H1 (cell line): ENCODE data around the gene NKAIN2. TPM values are rescaled to one million over a fixed set of nuclear protein-coding genes. Genes with fewer than 3 reads are reported as not detected.

Experiments used
- CTCF ChIA-PET: fragments of 300-600 bp; sonication (Branson Sonifier 250); formaldehyde crosslinking; loops from one replicate; lab custom pipeline; 2021; ENCODE audit not compliant: partially characterized antibody; lab: Charles Lee
- POLR2A ChIA-PET: fragments of 300-600 bp; sonication (Branson Sonifier 250); formaldehyde crosslinking; loops from one replicate; lab custom pipeline; 2021; ENCODE audit warnings: inconsistent platforms; ENCODE audit not compliant: partially characterized antibody; lab: Charles Lee
- DNase-seq, 2 experiments: peaks; one replicate each; pipeline versions ENCODE4 v3.0.0 to v3.0.0-alpha.2; 2010 to 2022; ENCODE audit warnings: low spot score in 2 of 2, low read depth in 1 of 2, mixed read lengths in 1 of 2
- FAIRE-seq: peaks from 2 replicates; lab custom pipeline; 2011; peaks lifted over from hg19 to GRCh38; lab: Jason Lieb, UNC
- H2AFZ ChIP-seq: 2 replicates; pipeline ENCODE4 v1.8.1; 2012; ENCODE audit warnings: low read length, inconsistent platforms
- H2AK5ac ChIP-seq: 2 replicates; pipeline ENCODE4 v1.6.1; 2013; ENCODE audit warnings: low read depth, low read length
- H2BK120ac ChIP-seq: replicated peaks from 2 replicates; pipeline ENCODE3; 2013; ENCODE audit warnings: low read depth, low read length, inconsistent platforms
- H2BK12ac ChIP-seq: 2 replicates; pipeline ENCODE4 v1.6.1; 2013; ENCODE audit warnings: low read depth, low read length
- H2BK15ac ChIP-seq: 2 replicates; pipeline ENCODE4 v1.6.1; 2013; ENCODE audit warnings: low read length
- H2BK20ac ChIP-seq: 2 replicates; pipeline ENCODE4 v1.6.1; 2013; ENCODE audit warnings: low read length
- H2BK5ac ChIP-seq: 2 replicates; pipeline ENCODE4 v1.6.1; 2013; ENCODE audit warnings: low read depth, low read length
- H3K14ac ChIP-seq: 2 replicates; pipeline ENCODE4 v1.6.1; 2013; ENCODE audit warnings: inconsistent platforms; ENCODE audit not compliant: insufficient read length
- H3K18ac ChIP-seq: 2 replicates; pipeline ENCODE4 v1.6.1; 2013; ENCODE audit warnings: low read length; ENCODE audit errors: extremely low read depth
- H3K23ac ChIP-seq: 2 replicates; pipeline ENCODE4 v1.6.1; 2013; ENCODE audit warnings: inconsistent platforms; ENCODE audit not compliant: insufficient read length
- H3K23me2 ChIP-seq: 2 replicates; pipeline ENCODE4 v1.6.1; 2013; ENCODE audit warnings: low read depth, low read length
- H3K27ac ChIP-seq: 2 replicates; pipeline ENCODE4 v1.6.1; 2011; ENCODE audit warnings: low read depth, low read length, inconsistent platforms
- H3K27me3 ChIP-seq, 4 experiments: replicated peaks in 1 of 4; 1 replicate in 1 of 4; 2 replicates in 3 of 4; pipeline versions ENCODE4 v1.6.1 to v1.8.1; 2011 to 2013; ENCODE audit warnings: low read length in 3 of 4, mild to moderate bottlenecking in 3 of 4, inconsistent platforms in 2 of 4, mixed read lengths in 2 of 4, moderate library complexity in 1 of 4; ENCODE audit not compliant: control insufficient read depth in 3 of 4, insufficient read depth in 3 of 4; ENCODE audit errors: extremely low read depth in 1 of 4
- H3K36me3 ChIP-seq, 4 experiments: 2 replicates each; pipeline versions ENCODE4 v1.6.1 to v1.8.1; 2011 to 2013; ENCODE audit warnings: mild to moderate bottlenecking in 4 of 4, low read length in 3 of 4, moderate library complexity in 2 of 4, control low read depth in 1 of 4, inconsistent platforms in 1 of 4; ENCODE audit not compliant: insufficient read depth in 4 of 4, control insufficient read depth in 2 of 4
- H3K4ac ChIP-seq: replicated peaks from 2 replicates; pipeline ENCODE3; 2013; ENCODE audit warnings: low read length, low read depth, mixed read lengths, inconsistent platforms; ENCODE audit not compliant: insufficient read length
- H3K4me1 ChIP-seq, 4 experiments: replicated peaks in 1 of 4; 1 replicate in 1 of 4; 2 replicates in 3 of 4; pipeline versions ENCODE4 v1.6.1 to v1.8.1; 2011 to 2013; ENCODE audit warnings: low read length in 3 of 4, inconsistent platforms in 2 of 4, mixed read lengths in 1 of 4; ENCODE audit not compliant: insufficient read depth in 4 of 4, control insufficient read depth in 3 of 4
- H3K4me2 ChIP-seq, 2 experiments: 2 replicates each; pipeline versions ENCODE4 v1.6.1 to v1.8.1; 2011 to 2013; ENCODE audit warnings: low read depth in 2 of 2, low read length in 2 of 2, control low read depth in 1 of 2, inconsistent platforms in 1 of 2, mild to moderate bottlenecking in 1 of 2; ENCODE audit not compliant: insufficient read depth in 1 of 2
- H3K4me3 ChIP-seq, 4 experiments: fragments of 200-600, 300-600 bp in 1 of 4; sonication (generic), shearing (Covaris generic), sonication (Bioruptor Twin) in 1 of 4; 2 replicates each; pipeline versions ENCODE4 v1.5.1 to v1.8.1; 2011 to 2016; ENCODE audit warnings: low read length in 4 of 4, low read depth in 3 of 4, control low read depth in 2 of 4, inconsistent platforms in 2 of 4, mild to moderate bottlenecking in 2 of 4, mixed read lengths in 1 of 4, moderate library complexity in 1 of 4; ENCODE audit not compliant: insufficient read depth in 2 of 4; ENCODE audit errors: extremely low read depth in 1 of 4
- H3K56ac ChIP-seq: replicated peaks from 2 replicates; pipeline ENCODE3; 2013; ENCODE audit warnings: low read depth, mild to moderate bottlenecking, mixed read lengths, low read length, inconsistent platforms; ENCODE audit not compliant: insufficient read length
- H3K79me1 ChIP-seq: 2 replicates; pipeline ENCODE4 v1.6.1; 2013; ENCODE audit warnings: low read depth, low read length, control low read depth
- H3K79me2 ChIP-seq, 2 experiments: 2 replicates each; pipeline versions ENCODE4 v1.6.1 to v1.8.1; 2012 to 2013; ENCODE audit warnings: low read length in 2 of 2, mild to moderate bottlenecking in 2 of 2, inconsistent platforms in 1 of 2; ENCODE audit not compliant: insufficient read depth in 2 of 2, control insufficient read depth in 1 of 2
- H3K9ac ChIP-seq, 4 experiments: replicated peaks in 1 of 4; 1 replicate in 1 of 4; 2 replicates in 3 of 4; pipeline versions ENCODE4 v1.6.1 to v1.8.1; 2011 to 2013; ENCODE audit warnings: low read depth in 3 of 4, low read length in 3 of 4, control low read depth in 2 of 4, mild to moderate bottlenecking in 2 of 4, moderate library complexity in 2 of 4, inconsistent platforms in 1 of 4; ENCODE audit errors: extremely low read depth in 1 of 4
- H3K9me3 ChIP-seq, 2 experiments: 2 replicates each; pipeline versions ENCODE4 v1.6.1 to v1.8.1; 2012 to 2013; ENCODE audit warnings: mild to moderate bottlenecking in 2 of 2, moderate library complexity in 2 of 2, control low read depth in 1 of 2, inconsistent platforms in 1 of 2, low read depth in 1 of 2, low read length in 1 of 2, mixed read lengths in 1 of 2; ENCODE audit not compliant: insufficient read depth in 2 of 2
- H4K20me1 ChIP-seq, 2 experiments: replicated peaks in 1 of 2; 2 replicates each; pipeline versions ENCODE3 to v1.8.1; 2011 to 2013; ENCODE audit warnings: inconsistent platforms in 2 of 2, low read length in 2 of 2, mild to moderate bottlenecking in 1 of 2; ENCODE audit not compliant: insufficient read depth in 2 of 2, control insufficient read depth in 1 of 2
- H4K5ac ChIP-seq: 2 replicates; pipeline ENCODE4 v1.6.1; 2013; ENCODE audit warnings: low read length, low read depth, mixed read lengths, inconsistent platforms; ENCODE audit not compliant: insufficient read length
- H4K8ac ChIP-seq: 2 replicates; pipeline ENCODE4 v1.8.0; 2013; ENCODE audit warnings: mild to moderate bottlenecking, moderate library complexity, low read length, inconsistent platforms; ENCODE audit not compliant: insufficient read depth; ENCODE audit errors: extremely low read depth
- H4K91ac ChIP-seq: replicated peaks from 2 replicates; pipeline ENCODE3; 2013; ENCODE audit warnings: low read length, mixed read lengths, inconsistent platforms; ENCODE audit not compliant: insufficient read length
- BRCA1 ChIP-seq: IDR thresholded peaks from 2 replicates; pipeline ENCODE4 v1.6.1; 2012; ENCODE audit warnings: low read depth, low read length, improper control_type of control experiment
- CBX5 ChIP-seq: fragments of 300-800, 300-1000 bp; sonication (generic); IDR thresholded peaks from 2 replicates; pipeline ENCODE4 v1.7.1; 2016; ENCODE audit warnings: antibody characterized with exemption, low read length, low read depth
- KDM4A ChIP-seq: IDR thresholded peaks from one replicate; pipeline ENCODE4 v1.7.1; 2012; ENCODE audit warnings: low read depth, mild to moderate bottlenecking, moderate library complexity, low read length, inconsistent platforms; ENCODE audit not compliant: severe bottlenecking
- POU5F1 ChIP-seq: IDR thresholded peaks from 2 replicates; pipeline ENCODE4 v1.6.1; 2011; ENCODE audit warnings: low read depth, mild to moderate bottlenecking, low read length, moderate library complexity
- SAP30 ChIP-seq: fragments of 300-600 bp; sonication (generic); IDR thresholded peaks from 2 replicates; pipeline ENCODE4 v1.7.1; 2012; ENCODE audit warnings: low read length, moderate library complexity, mild to moderate bottlenecking, inconsistent platforms; ENCODE audit not compliant: insufficient read depth, insufficient replicate concordance
- SIRT6 ChIP-seq: IDR thresholded peaks from one replicate; pipeline ENCODE4 v1.7.1; 2012; ENCODE audit warnings: low read length, inconsistent platforms
- SRF ChIP-seq: IDR thresholded peaks from 2 replicates; pipeline ENCODE4 v1.6.1; 2011; ENCODE audit warnings: mild to moderate bottlenecking, low read depth, low read length, moderate library complexity
- TCF12 ChIP-seq: IDR thresholded peaks from 2 replicates; pipeline ENCODE4 v1.6.1; 2011; ENCODE audit warnings: low read depth, mild to moderate bottlenecking, low read length
- TEAD4 ChIP-seq: IDR thresholded peaks from 2 replicates; pipeline ENCODE4 v1.6.1; 2012; ENCODE audit warnings: low read depth, low read length, inconsistent platforms, mixed read lengths
- WGBS, 2 experiments: shearing (Covaris generic) in 1 of 2; methylation state at CpG; one replicate each; pipeline versions ENCODE4 v1.1.6 to v1.1.7; 2013 to 2015; ENCODE audit warnings: low lambda C conversion rate in 2 of 2, mixed read lengths in 2 of 2, inconsistent platforms in 1 of 2, low coverage in 1 of 2, missing lambda C conversion rate in 1 of 2; ENCODE audit not compliant: insufficient replicate concordance in 2 of 2, insufficient coverage in 1 of 2, insufficient read length in 1 of 2; ENCODE audit errors: extremely low coverage in 1 of 2, missing lambda C conversion rate in 1 of 2; 5-methylcytosine and 5-hydroxymethylcytosine counted together
- polyA plus RNA-seq, 7 experiments: library from polyadenylated mRNA; depleted of rRNA in 3 of 7; stranded (reverse) in 5 of 7; unstranded in 2 of 7; fragments of >200 nt in 5 of 7; fragments of 200-250 nt in 2 of 7; gene quantifications; 1 replicate in 5 of 7; 2 replicates in 1 of 7; 4 replicates in 1 of 7; pipeline versions ENCODE4 v1.2.1 to v1.2.3, GENCODE V29; 2011 to 2013; ENCODE audit warnings: missing spikeins in 2 of 7, mixed read lengths in 2 of 7
- total RNA-seq: library from RNA; stranded (reverse); fragmentation: NEBNext Ultra II Directional; extraction: Animal tissue kit (Norgen Biotek cat#: 25700); gene quantifications from 2 replicates; pipeline ENCODE4 v1.2.1, GENCODE V29; 2021
- TF ChIP-seq, protein P1 (sequence below): IDR thresholded peaks from 2 replicates; pipeline ENCODE4 v1.6.1; 2011; ENCODE audit warnings: low read length, improper control_type of control experiment

NKAIN2 gene
- total and polyA plus RNA-seq, 2 of the 8 experiments (the other 6 are each of a cell fraction or from before 2014, with no cell fraction given) = 0.20 to 0.34 TPM

DNA sequence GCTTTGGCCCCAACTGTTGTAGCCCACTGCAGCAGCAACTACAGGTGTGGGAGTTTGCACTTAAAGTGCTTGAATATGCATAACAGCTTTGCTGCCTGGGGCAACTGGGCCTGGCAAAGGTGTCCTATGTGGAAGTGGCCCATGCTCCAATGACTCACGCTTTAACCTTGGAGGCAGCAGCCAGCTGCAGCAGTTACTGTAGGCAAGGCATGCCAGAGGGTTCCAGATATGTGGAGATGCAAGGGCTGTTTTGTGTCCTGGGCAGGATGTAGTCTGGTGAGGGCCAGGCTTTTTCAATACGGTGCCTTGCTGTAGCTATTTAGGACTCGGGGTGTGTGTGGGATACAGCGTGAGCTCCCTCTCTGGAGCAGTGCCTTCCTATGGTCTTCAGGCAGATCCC lies 150.3 kb downstream of the NKAIN2 start:
- FAIRE-seq = no peak
- Histone ChIP-seq H4K20me1 (no peaks in the 10 kb centered on the region), H3K23ac (no peak overlapping the region), H3K79me2 (no peaks in the 10 kb centered on the region), H3K14ac (no peak overlapping the region), H2BK12ac (no peak overlapping the region), H3K23me2 (no peaks in the 10 kb centered on the region; the same call in 1 of the 2 replicates), H2BK120ac (no peak overlapping the region), H3K4me1 (no peaks in the 10 kb centered on the region), H3K4me2 (no peak overlapping the region), H3K79me1 (no peaks in the 10 kb centered on the region), H3K9ac (no peak overlapping the region), H4K91ac (no peak overlapping the region), H3K36me3 (no peaks in the 10 kb centered on the region; a peak in 1 of 8 replicates), H3K4me3 (no peak overlapping the region), H2BK5ac (no peak overlapping the region; the same call in 1 of the 2 replicates), H2AK5ac (no peak overlapping the region), H4K8ac (no peak overlapping the region), H2BK20ac (no peak overlapping the region), H3K56ac (no peak overlapping the region), H3K27me3 (no peaks in the 10 kb centered on the region), H3K9me3 (no peaks in the 10 kb centered on the region), H3K4ac (no peak overlapping the region), H3K18ac (no peak overlapping the region), H4K5ac (no peak overlapping the region), H2BK15ac (no peak overlapping the region), H2AFZ (no peak overlapping the region), H3K27ac (no peak overlapping the region)
- POLR2A ChIA-PET = no interaction called here
- no peak for TF ChIP-seq TEAD4
- TF ChIP-seq SIRT6 = no peak
- no peak for TF ChIP-seq SAP30
- TF ChIP-seq CBX5 = no peak
- TF ChIP-seq SRF = no peak
- TF ChIP-seq, protein P1, sequence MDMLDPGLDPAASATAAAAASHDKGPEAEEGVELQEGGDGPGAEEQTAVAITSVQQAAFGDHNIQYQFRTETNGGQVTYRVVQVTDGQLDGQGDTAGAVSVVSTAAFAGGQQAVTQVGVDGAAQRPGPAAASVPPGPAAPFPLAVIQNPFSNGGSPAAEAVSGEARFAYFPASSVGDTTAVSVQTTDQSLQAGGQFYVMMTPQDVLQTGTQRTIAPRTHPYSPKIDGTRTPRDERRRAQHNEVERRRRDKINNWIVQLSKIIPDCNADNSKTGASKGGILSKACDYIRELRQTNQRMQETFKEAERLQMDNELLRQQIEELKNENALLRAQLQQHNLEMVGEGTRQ = no peak
- no peak for TF ChIP-seq BRCA1
- no peak for TF ChIP-seq TCF12
- no peak for TF ChIP-seq KDM4A
- TF ChIP-seq POU5F1 = no peak
- CTCF ChIA-PET = interaction anchor here (0.5 to 1.5 kb wide), 4 partner anchors 12 to 151 kb away, joined by 3 to 4 read pairs (median 4); no protein-coding TSS in a partner anchor
- WGBS, 2 experiments = 89% methylated on average over 4 of the region's 4 CpGs; no CpG with 5 or more reads in 1 of the 2 experiments
- no peak for DNase-seq
